Activated naive CD4-positive, alpha-beta T cell treated with anti-CD3 and anti-CD28 coated beads, Interleukin-2, amount 10 ng/mL, durations not matched to agents 7 days and 5 days (primary cell): ENCODE measurements around the gene HADHB.
"Not testable (repeated sequence)": the region's sequence is repeated elsewhere in the genome, so short reads cannot be mapped to it uniquely, and the experiment has no call there.

ENCODE experiments used
- CTCF ChIA-PET: fragments of 350-600 bp; sonication (Branson Sonifier 250); formaldehyde crosslinking; loops from one replicate; lab custom pipeline; 2021; ENCODE audit warnings: antibody characterized with exemption; lab: Charles Lee
- DNase-seq: peaks from one replicate; pipeline ENCODE4 v3.0.0-alpha.2; 2020
- H3K27ac Mint-ChIP-seq: one replicate; pipeline ENCODE4 v1.8.0; 2021; ENCODE audit warnings: mild to moderate bottlenecking, moderate library complexity, mixed read lengths
- H3K27me3 Mint-ChIP-seq: one replicate; pipeline ENCODE4 v1.8.0; 2021; ENCODE audit warnings: mild to moderate bottlenecking, mixed read lengths
- H3K36me3 Mint-ChIP-seq: one replicate; pipeline ENCODE4 v1.8.0; 2021; ENCODE audit warnings: mixed read lengths
- H3K4me1 Mint-ChIP-seq: one replicate; pipeline ENCODE4 v1.8.0; 2021; ENCODE audit warnings: mixed read lengths
- H3K4me3 Mint-ChIP-seq: one replicate; pipeline ENCODE4 v1.8.0; 2021; ENCODE audit warnings: mild to moderate bottlenecking, moderate library complexity, mixed read lengths
- H3K9me3 Mint-ChIP-seq: one replicate; pipeline ENCODE4 v1.8.0; 2021; ENCODE audit warnings: mixed read lengths

Gene HADHB

GRCh38 chr2:26316845-26317244 lies 72.1 kb downstream of the HADHB start:
- DNase-seq = no peak
- Mint-ChIP-seq H3K27me3 (peaks cover 15% of the 10 kb centered on the region), H3K4me3 (no peak overlapping the region), H3K27ac (no peak overlapping the region), H3K9me3 (no peaks in the 10 kb centered on the region), H3K4me1 (peaks cover 3% of the 10 kb centered on the region), H3K36me3 (no peaks in the 10 kb centered on the region)
- CTCF ChIA-PET = interaction anchor here (1.2 to 2.7 kb wide), 4 partner anchors 10 to 154 kb away, joined by 3 to 12 read pairs (median 4); no protein-coding TSS in a partner anchor

GRCh38 chr2:26317377-26318105 lies 72.8 kb downstream of the HADHB start:
- Mint-ChIP-seq H3K27ac (no peak overlapping the region), H3K36me3 (no peaks in the 10 kb centered on the region), H3K4me3 (no peak overlapping the region), H3K27me3 (peaks cover 15% of the 10 kb centered on the region), H3K9me3 (no peaks in the 10 kb centered on the region), H3K4me1 (peaks cover 3% of the 10 kb centered on the region)
- no peak for DNase-seq
- CTCF ChIA-PET = interaction anchor here (1.2 to 2.7 kb wide), 3 partner anchors 13 to 153 kb away, joined by 3 to 12 read pairs (median 4); no protein-coding TSS in a partner anchor

GRCh38 chr2:26318950-26319349 lies 74.2 kb downstream of the HADHB start:
- Mint-ChIP-seq H3K4me1 (peaks cover 3% of the 10 kb centered on the region), H3K27me3 (peaks cover 15% of the 10 kb centered on the region), H3K9me3 (no peaks in the 10 kb centered on the region), H3K36me3 (no peaks in the 10 kb centered on the region), H3K4me3 (no peak overlapping the region), H3K27ac (no peak overlapping the region)
- no peak for DNase-seq
- CTCF ChIA-PET = interaction anchor here (0.8 to 1.4 kb wide), 3 partner anchors 10 to 134 kb away, joined by 3 read pairs; no protein-coding TSS in a partner anchor

GRCh38 chr2:26324479-26324878 lies 79.7 kb downstream of the HADHB start:
- H3K27me3 Mint-ChIP-seq, H3K9me3 Mint-ChIP-seq, H3K36me3 Mint-ChIP-seq, H3K4me1 Mint-ChIP-seq, H3K27ac Mint-ChIP-seq, DNase-seq, H3K4me3 Mint-ChIP-seq, CTCF ChIA-PET: not testable (repeated sequence)

GRCh38 chr2:26324903-26325302 lies 80.2 kb downstream of the HADHB start:
- no peak overlapping the region for H3K27ac Mint-ChIP-seq
- no peaks in the 10 kb centered on the region for H3K9me3 Mint-ChIP-seq
- CTCF ChIA-PET = interaction anchor here (1.9 kb wide), 1 partner anchor 144 kb away, joined by 6 read pairs; no protein-coding TSS in a partner anchor
- peaks cover 6% of the 10 kb centered on the region for H3K4me1 Mint-ChIP-seq
- H3K27me3 Mint-ChIP-seq = peaks cover 1% of the 10 kb centered on the region
- no peak for DNase-seq
- no peak overlapping the region for H3K4me3 Mint-ChIP-seq
- no peaks in the 10 kb centered on the region for H3K36me3 Mint-ChIP-seq

GRCh38 chr2:26325851-26326250 lies 81.1 kb downstream of the HADHB start:
- Mint-ChIP-seq H3K9me3 (no peaks in the 10 kb centered on the region), H3K4me3 (no peak overlapping the region), H3K27ac (no peak overlapping the region), H3K4me1 (peaks cover 15% of the 10 kb centered on the region), H3K36me3 (no peaks in the 10 kb centered on the region), H3K27me3 (peaks cover 3% of the 10 kb centered on the region)
- CTCF ChIA-PET = interaction anchor here (0.5 to 1.9 kb wide), 3 partner anchors 117 to 196 kb away, joined by 3 to 6 read pairs (median 3); no protein-coding TSS in a partner anchor
- no peak for DNase-seq

- DNase-seq = no peak
- CTCF ChIA-PET = interaction anchor here (1.0 to 1.9 kb wide), 2 partner anchors 10 to 143 kb away, joined by 4 to 6 read pairs; no protein-coding TSS in a partner anchor
- Mint-ChIP-seq H3K9me3 (no peaks in the 10 kb centered on the region), H3K4me1 (peaks cover 15% of the 10 kb centered on the region), H3K4me3 (no peak overlapping the region), H3K36me3 (no peaks in the 10 kb centered on the region), H3K27ac (no peak overlapping the region), H3K27me3 (peaks cover 3% of the 10 kb centered on the region)
These were observed 81.8 kb downstream of the HADHB start for GRCh38 chr2:26326514-26326913.

GRCh38 chr2:26327291-26328272 lies 82.8 kb downstream of the HADHB start:
- Mint-ChIP-seq H3K27ac (no peak overlapping the region), H3K36me3 (no peaks in the 10 kb centered on the region), H3K4me3 (no peak overlapping the region), H3K4me1 (peaks cover 15% of the 10 kb centered on the region), H3K9me3 (no peaks in the 10 kb centered on the region), H3K27me3 (peaks cover 3% of the 10 kb centered on the region)
- CTCF ChIA-PET = interaction anchor here (1.0 kb wide), 1 partner anchor 12 kb away, joined by 4 read pairs; no protein-coding TSS in a partner anchor
- no peak for DNase-seq

- not testable (repeated sequence) for H3K36me3 Mint-ChIP-seq, H3K4me3 Mint-ChIP-seq, DNase-seq, H3K27me3 Mint-ChIP-seq, H3K9me3 Mint-ChIP-seq, H3K27ac Mint-ChIP-seq
- CTCF ChIA-PET = interaction anchor here (1.8 to 2.7 kb wide), 2 partner anchors 13 to 158 kb away, joined by 4 to 12 read pairs; no protein-coding TSS in a partner anchor
- H3K4me1 Mint-ChIP-seq = peaks cover 15% of the 10 kb centered on the region
These were observed 84.3 kb downstream of the HADHB start for GRCh38 chr2:26329083-26329482.

GRCh38 chr2:26330114-26330549 lies 85.4 kb downstream of the HADHB start:
- no peaks in the 10 kb centered on the region for H3K36me3 Mint-ChIP-seq
- H3K27ac Mint-ChIP-seq = peak overlapping the region; percentile 38
- no peak overlapping the region for H3K4me3 Mint-ChIP-seq
- peaks cover 15% of the 10 kb centered on the region for H3K4me1 Mint-ChIP-seq
- no peaks in the 10 kb centered on the region for H3K9me3 Mint-ChIP-seq
- CTCF ChIA-PET = interaction anchor here (1.0 to 2.7 kb wide), 7 partner anchors 14 to 349 kb away, joined by 3 to 12 read pairs (median 4); no protein-coding TSS in a partner anchor
- peaks cover 3% of the 10 kb centered on the region for H3K27me3 Mint-ChIP-seq
- peak; percentile 91 for DNase-seq

GRCh38 chr2:26330604-26331003 lies 85.9 kb downstream of the HADHB start:
- Mint-ChIP-seq H3K27me3 (peaks cover 3% of the 10 kb centered on the region), H3K9me3 (no peaks in the 10 kb centered on the region), H3K27ac (no peak overlapping the region), H3K4me3 (no peak overlapping the region), H3K4me1 (peaks cover 15% of the 10 kb centered on the region), H3K36me3 (no peaks in the 10 kb centered on the region)
- CTCF ChIA-PET = interaction anchor here (1.0 to 2.7 kb wide), 6 partner anchors 14 to 350 kb away, joined by 3 to 12 read pairs (median 4); no protein-coding TSS in a partner anchor
- DNase-seq = no peak

- H3K4me3 Mint-ChIP-seq, H3K36me3 Mint-ChIP-seq: not testable (repeated sequence)
- CTCF ChIA-PET = interaction anchor here (1.0 to 2.7 kb wide), 6 partner anchors 13 to 350 kb away, joined by 3 to 12 read pairs (median 4); no protein-coding TSS in a partner anchor
These were observed 86.6 kb downstream of the HADHB start for GRCh38 chr2:26331321-26331720.

GRCh38 chr2:26333293-26333692 lies 88.6 kb downstream of the HADHB start:
- H3K27me3 Mint-ChIP-seq = peaks cover 3% of the 10 kb centered on the region
- DNase-seq = no peak
- H3K4me1 Mint-ChIP-seq = peaks cover 12% of the 10 kb centered on the region
- no peak overlapping the region for H3K27ac Mint-ChIP-seq
- CTCF ChIA-PET = no interaction called here
- H3K4me3 Mint-ChIP-seq = no peak overlapping the region
- no peaks in the 10 kb centered on the region for H3K36me3 Mint-ChIP-seq
- no peaks in the 10 kb centered on the region for H3K9me3 Mint-ChIP-seq

More at GRCh38 chr2:26331321-26331720, 86.6 kb downstream of the HADHB start:
- H3K4me1 Mint-ChIP-seq = peaks cover 15% of the 10 kb centered on the region
- not testable (repeated sequence) for H3K27me3 Mint-ChIP-seq, DNase-seq, H3K9me3 Mint-ChIP-seq, H3K27ac Mint-ChIP-seq
